Heart left ventricle (tissue), 16 donors: ENCODE data around the gene SLC27A2. TPM values are rescaled to one million over a fixed set of nuclear protein-coding genes. Genes with fewer than 3 reads are reported as not detected.

ENCODE experiments used
- ATAC-seq, 4 donors: fragments of 200-7000 bp; cut with Tn5 transposase; one replicate each; pipeline ENCODE4 v1.9.1; 2020 to 2022; ENCODE audit warnings: moderate library complexity in 4 of 4, mild to moderate bottlenecking in 3 of 4, moderate number of reproducible peaks in 1 of 4
- DNase-seq, 5 donors: peaks; one replicate each; pipeline ENCODE4 v3.0.0-alpha.2; 2020
- H3K27ac ChIP-seq, 12 donors: fragments of 200-600 bp; sonication (generic) in 4 of 12; one replicate each; pipeline versions ENCODE4 v1.5.0 to v1.8.0; 2016 to 2022; ENCODE audit warnings: mild to moderate bottlenecking in 2 of 12
- H3K27me3 ChIP-seq, 9 donors: fragments of 200-600 bp; sonication (generic) in 2 of 9; one replicate each; pipeline versions ENCODE4 v1.5.1 to v1.8.0; 2016 to 2022; ENCODE audit warnings: mild to moderate bottlenecking in 3 of 9
- H3K36me3 ChIP-seq, 9 donors: fragments of 200-600 bp; sonication (generic) in 2 of 9; one replicate each; pipeline versions ENCODE4 v1.5.0 to v1.8.0; 2018 to 2022; ENCODE audit warnings: mild to moderate bottlenecking in 2 of 9
- H3K4me1 ChIP-seq, 12 donors: fragments of 200-600 bp; sonication (generic) in 4 of 12; one replicate each; pipeline versions ENCODE4 v1.5.0 to v1.8.0; 2016 to 2022; ENCODE audit warnings: mild to moderate bottlenecking in 3 of 12
- H3K4me3 ChIP-seq, 12 donors: fragments of 200-600 bp; sonication (generic) in 4 of 12; one replicate each; pipeline versions ENCODE4 v1.5.0 to v1.8.0; 2017 to 2022; ENCODE audit warnings: mild to moderate bottlenecking in 9 of 12, moderate library complexity in 4 of 12
- H3K9me3 ChIP-seq, 12 donors: fragments of 200-600 bp; sonication (generic) in 4 of 12; one replicate each; pipeline versions ENCODE4 v1.5.0 to v1.8.0; 2016 to 2022; ENCODE audit warnings: mild to moderate bottlenecking in 1 of 12
- POLR2A ChIP-seq, 2 donors: fragments of 450-650 bp; IDR thresholded peaks; one replicate each; pipeline ENCODE4 v1.6.1; 2017; ENCODE audit warnings: antibody characterized with exemption in 2 of 2, mild to moderate bottlenecking in 2 of 2, moderate library complexity in 2 of 2
- WGBS, 4 donors: extraction: QIAGEN DNeasy Blood & Tissue Kit in 2 of 4; methylation state at CpG; one replicate each; pipeline versions ENCODE4 v1.1.5 to v1.1.7; 2013 to 2018; 5-methylcytosine and 5-hydroxymethylcytosine counted together
- intact Hi-C, 10 donors: fragments of 100-400 bp; cut with DNase I; formaldehyde crosslinking; loops; one replicate each; pipeline versions ENCODE4 v1.11.1 to v1.14.2; 2022
- polyA plus RNA-seq, 2 donors: library from polyadenylated mRNA; stranded (reverse); fragments of 200-250 nt; gene quantifications; one replicate each; pipeline ENCODE4 v1.2.3, GENCODE V29; 2013
- total RNA-seq, 9 donors: library from RNA; depleted of rRNA in 2 of 9; stranded (reverse); fragments of >200 nt in 2 of 9; fragmentation: NEBNext Ultra II Directional in 3 of 9; extraction: Animal tissue kit (Norgen Biotek cat#: 25700) in 3 of 9; gene quantifications; one replicate each; pipeline versions ENCODE4 v1.1.0 to v1.2.4, GENCODE V29; 2016 to 2023
- TF ChIP-seq, protein P1 (sequence below), 12 donors: fragments of 200-600 bp; sonication (generic) in 4 of 12; IDR thresholded peaks; one replicate each; pipeline versions ENCODE4 v1.5.0 to v1.8.0; 2018 to 2022; ENCODE audit warnings: antibody characterized with exemption in 12 of 12, mild to moderate bottlenecking in 5 of 12
- donor health status: ischemic (EF 13 %, LVEDD 7.1; RV severe dilation, severe dysfunction).
- donor health status: healthy with polysubstance abuse.
- donor health status: DM: no; HTN: yes; CAD: no.
- donor health status: DM: no; HTN: no; CAD: no.
- donor health status: ischemic (EF 25% LVEDD 6.9; RV normal size, moderate dysfunction).
- donor health status: ischemic (EF 25% LVEDD 5.7; RV mildly dilated, moderate dysfunction).
- donor health status: healthy.
- donor health status: DM: yes; HTN: yes; CAD: no.
- donor health status: ischemic (EF 35%, LVEDD 5.7; RV mildly dilated, moderate dysfunction).
- donor health status: nonischemic (EF 11% LVEDD 7.7; RV severe dilation, severe dysfunction).
- donor health status: DM: yes; HTN: yes; CAD: no.
- donor health status: PGD.
- donor health status: ischemic (EF 29% LVEDD 5.4; RV normal size, mild dysfunction).
- donor health status: nonischemic (EF 23%, LVEDD 6.1; RV moderate dilation, normal function).

SLC27A2 gene
- total and polyA plus RNA-seq, 11 donors, result 0.04 to 0.29 (median 0.12) TPM; not detected in 8

DNA sequence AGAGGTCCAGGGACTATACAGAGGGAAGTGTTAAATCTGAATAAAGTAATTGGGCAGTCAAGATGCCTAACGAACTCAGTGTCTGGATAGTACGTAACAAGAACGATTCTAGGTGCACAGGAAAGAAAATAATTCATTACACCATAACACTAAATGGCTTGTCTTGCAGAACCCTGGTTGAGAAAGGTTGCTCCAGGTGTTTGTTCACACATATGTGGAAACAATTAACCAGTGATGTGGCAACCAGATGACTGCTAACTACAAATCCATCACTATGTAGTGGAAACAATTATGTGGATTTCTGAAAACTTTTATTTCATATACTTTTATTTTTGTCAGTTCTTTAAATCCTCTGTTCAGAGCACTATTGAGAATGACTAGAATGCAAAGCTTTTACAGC lies 93.9 kb downstream of the SLC27A2 start:
- Histone ChIP-seq H3K9me3 (no peaks in the 10 kb centered on the region), H3K4me1 (peaks cover 0 to 9% (median 0%) of the 10 kb centered on the region in 12 donors), H3K27ac (no peak overlapping the region), H3K4me3 (no peak overlapping the region), H3K36me3 (peaks cover 0 to 17% (median 0%) of the 10 kb centered on the region in 9 donors), H3K27me3 (no peaks in the 10 kb centered on the region)
- TF ChIP-seq POLR2A (IDR thresholded peaks at IDR 0.05), result no peak
- TF ChIP-seq, protein P1, sequence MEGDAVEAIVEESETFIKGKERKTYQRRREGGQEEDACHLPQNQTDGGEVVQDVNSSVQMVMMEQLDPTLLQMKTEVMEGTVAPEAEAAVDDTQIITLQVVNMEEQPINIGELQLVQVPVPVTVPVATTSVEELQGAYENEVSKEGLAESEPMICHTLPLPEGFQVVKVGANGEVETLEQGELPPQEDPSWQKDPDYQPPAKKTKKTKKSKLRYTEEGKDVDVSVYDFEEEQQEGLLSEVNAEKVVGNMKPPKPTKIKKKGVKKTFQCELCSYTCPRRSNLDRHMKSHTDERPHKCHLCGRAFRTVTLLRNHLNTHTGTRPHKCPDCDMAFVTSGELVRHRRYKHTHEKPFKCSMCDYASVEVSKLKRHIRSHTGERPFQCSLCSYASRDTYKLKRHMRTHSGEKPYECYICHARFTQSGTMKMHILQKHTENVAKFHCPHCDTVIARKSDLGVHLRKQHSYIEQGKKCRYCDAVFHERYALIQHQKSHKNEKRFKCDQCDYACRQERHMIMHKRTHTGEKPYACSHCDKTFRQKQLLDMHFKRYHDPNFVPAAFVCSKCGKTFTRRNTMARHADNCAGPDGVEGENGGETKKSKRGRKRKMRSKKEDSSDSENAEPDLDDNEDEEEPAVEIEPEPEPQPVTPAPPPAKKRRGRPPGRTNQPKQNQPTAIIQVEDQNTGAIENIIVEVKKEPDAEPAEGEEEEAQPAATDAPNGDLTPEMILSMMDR (IDR thresholded peaks at IDR 0.05), result no peak
- ATAC-seq (no peak), DNase-seq (no peak)
- intact Hi-C loops, result no loop called here
- 71 to 80% (median 75%) methylated on average over 3 of the region's 3 CpGs for WGBS, 4 donors

GRCh38 chr15:50277370-50277769 lies 95.4 kb downstream of the SLC27A2 start:
- peak overlapping the region in 1 of 12 donors; percentile 81 for H3K27ac ChIP-seq
- peaks cover 0 to 9% (median 0%) of the 10 kb centered on the region in 12 donors for H3K4me1 ChIP-seq
- TF ChIP-seq, protein P1 (IDR thresholded peaks at IDR 0.05), result no peak
- TF ChIP-seq POLR2A (IDR thresholded peaks at IDR 0.05), result no peak
- DNase-seq, result no peak
- H3K36me3 ChIP-seq, result peaks cover 0 to 17% (median 0%) of the 10 kb centered on the region in 9 donors
- no peaks in the 10 kb centered on the region for H3K9me3 ChIP-seq
- no peak overlapping the region for H3K4me3 ChIP-seq
- intact Hi-C loops, result no loop called here
- no peak for ATAC-seq
- WGBS, 4 donors, result 77 to 90% (median 86%) methylated on average over 1 of the region's 1 CpG
- H3K27me3 ChIP-seq, result no peaks in the 10 kb centered on the region

DNA sequence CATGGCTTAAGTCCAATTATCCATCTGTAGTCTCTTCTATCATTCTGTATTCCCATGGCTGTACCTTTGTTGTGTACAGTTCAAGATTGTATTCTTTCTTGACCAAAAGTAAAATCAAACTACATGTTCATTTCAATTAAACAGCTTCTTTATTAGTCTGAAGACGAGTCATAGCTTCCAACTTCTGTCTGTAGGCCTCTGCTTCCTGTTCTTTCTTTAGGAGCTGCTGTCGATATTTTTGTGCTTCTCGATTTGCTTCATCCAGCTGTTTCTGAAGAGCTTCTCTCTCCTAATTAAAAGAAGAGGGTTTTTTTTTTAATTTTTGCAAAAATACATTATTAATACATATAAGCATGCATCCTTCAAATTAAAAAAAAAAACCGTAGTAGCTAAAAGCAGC lies 96.5 kb downstream of the SLC27A2 start:
- Histone ChIP-seq H3K4me1 (peaks cover 0 to 9% (median 0%) of the 10 kb centered on the region in 12 donors), H3K36me3 (peaks cover 0 to 17% (median 0%) of the 10 kb centered on the region in 9 donors), H3K27ac (peak overlapping the region in 1 of 12 donors; percentile 81), H3K27me3 (no peaks in the 10 kb centered on the region), H3K9me3 (no peaks in the 10 kb centered on the region), H3K4me3 (no peak overlapping the region)
- intact Hi-C loops, result no loop called here
- 78 to 82% (median 81%) methylated on average over 4 of the region's 4 CpGs for WGBS, 4 donors
- ATAC-seq (no peak), DNase-seq (no peak)
- TF ChIP-seq POLR2A (IDR thresholded peaks at IDR 0.05), result no peak
- TF ChIP-seq, protein P1 (IDR thresholded peaks at IDR 0.05), result no peak

GRCh38 chr15:50280271-50280670 lies 98.3 kb downstream of the SLC27A2 start:
- H3K27me3 ChIP-seq, result no peaks in the 10 kb centered on the region
- no peak overlapping the region for H3K4me3 ChIP-seq
- TF ChIP-seq, protein P1 (IDR thresholded peaks at IDR 0.05), result no peak
- no peak for TF ChIP-seq POLR2A (IDR thresholded peaks at IDR 0.05)
- ATAC-seq, result no peak
- no peak overlapping the region for H3K27ac ChIP-seq
- 97 to 100% (median 99%) methylated on average over 3 of the region's 3 CpGs for WGBS, 4 donors
- intact Hi-C loops, result no loop called here
- peaks cover 0 to 9% (median 0%) of the 10 kb centered on the region in 12 donors for H3K4me1 ChIP-seq
- H3K36me3 ChIP-seq, result peaks cover 0 to 34% (median 8%) of the 10 kb centered on the region in 9 donors
- DNase-seq, result no peak
- no peaks in the 10 kb centered on the region for H3K9me3 ChIP-seq
